ENCODE measurements around the gene ZNF548.

DNA sequence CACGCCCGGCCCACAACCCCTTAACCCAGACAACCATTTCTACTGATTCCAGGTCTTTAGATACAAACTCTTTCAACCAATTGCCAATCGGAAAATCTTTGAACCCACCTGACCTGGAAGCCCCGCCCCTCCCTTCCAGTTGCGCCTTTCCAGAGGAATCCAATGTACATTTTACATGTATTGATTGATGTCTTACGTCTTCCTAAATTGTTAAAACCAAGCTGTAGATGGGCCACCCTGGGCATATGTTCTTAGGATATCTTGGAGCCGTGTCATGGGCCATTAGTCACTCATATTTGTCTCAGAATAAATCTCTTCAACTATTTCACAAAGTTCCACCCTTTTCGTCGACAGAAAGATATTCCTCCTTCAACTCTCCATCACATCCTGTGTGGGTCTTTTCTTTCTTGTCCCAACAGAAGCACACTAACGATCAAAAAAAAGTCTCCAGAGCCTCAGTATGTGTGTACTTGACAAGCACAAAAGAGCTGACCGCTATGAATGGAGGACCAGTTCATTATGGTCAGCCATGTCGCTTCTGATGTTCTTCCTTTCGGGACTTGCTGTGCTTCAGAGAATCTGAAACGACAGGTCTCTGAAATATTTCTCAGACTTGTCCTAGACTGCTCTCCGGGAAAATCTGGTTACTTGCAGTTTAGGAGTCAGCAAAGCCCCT is 44.9 kb downstream of the ZNF548 start:
- TF ChIP-seq POLR2AphosphoS5 (IDR thresholded peaks at IDR 0.05; ENCODE audit: low read depth, low read length): no peak
- TF ChIP-seq, protein P1, sequence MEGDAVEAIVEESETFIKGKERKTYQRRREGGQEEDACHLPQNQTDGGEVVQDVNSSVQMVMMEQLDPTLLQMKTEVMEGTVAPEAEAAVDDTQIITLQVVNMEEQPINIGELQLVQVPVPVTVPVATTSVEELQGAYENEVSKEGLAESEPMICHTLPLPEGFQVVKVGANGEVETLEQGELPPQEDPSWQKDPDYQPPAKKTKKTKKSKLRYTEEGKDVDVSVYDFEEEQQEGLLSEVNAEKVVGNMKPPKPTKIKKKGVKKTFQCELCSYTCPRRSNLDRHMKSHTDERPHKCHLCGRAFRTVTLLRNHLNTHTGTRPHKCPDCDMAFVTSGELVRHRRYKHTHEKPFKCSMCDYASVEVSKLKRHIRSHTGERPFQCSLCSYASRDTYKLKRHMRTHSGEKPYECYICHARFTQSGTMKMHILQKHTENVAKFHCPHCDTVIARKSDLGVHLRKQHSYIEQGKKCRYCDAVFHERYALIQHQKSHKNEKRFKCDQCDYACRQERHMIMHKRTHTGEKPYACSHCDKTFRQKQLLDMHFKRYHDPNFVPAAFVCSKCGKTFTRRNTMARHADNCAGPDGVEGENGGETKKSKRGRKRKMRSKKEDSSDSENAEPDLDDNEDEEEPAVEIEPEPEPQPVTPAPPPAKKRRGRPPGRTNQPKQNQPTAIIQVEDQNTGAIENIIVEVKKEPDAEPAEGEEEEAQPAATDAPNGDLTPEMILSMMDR (IDR thresholded peaks at IDR 0.05): no peak
- TF ChIP-seq REST (IDR thresholded peaks at IDR 0.05; ENCODE audit: insufficient read depth in 1 of 2, low read depth in 2 of 2, low read length in 1 of 2): no peak
- TF ChIP-seq SIN3A (IDR thresholded peaks at IDR 0.05; ENCODE audit: borderline replicate concordance, insufficient read depth, low read depth, low read length): no peak
